GM10248 (cell line): ENCODE measurements around the gene RALBP1.

Experiments used
- CTCF ChIA-PET: fragments of 300-600 bp; sonication (Branson Sonifier 250); formaldehyde crosslinking; extraction: SDS; loops from one replicate; lab custom pipeline; 2021; ENCODE audit warnings: antibody characterized with exemption; lab: Yijun Ruan, JAX
- POLR2A ChIA-PET: fragments of 350-650 bp; sonication (Branson Sonifier 250); formaldehyde crosslinking; extraction: SDS; loops from one replicate; lab custom pipeline; 2020; ENCODE audit warnings: antibody characterized with exemption; lab: Yijun Ruan, JAX
- DNase-seq: peaks from one replicate; pipeline ENCODE4 v3.0.0; 2012; ENCODE audit errors: extremely low spot score
- TF ChIP-seq, protein P1 (sequence below): IDR thresholded peaks from 2 replicates; pipeline ENCODE4 v1.5.1; 2012; ENCODE audit warnings: mild to moderate bottlenecking, low read depth; ENCODE audit errors: extremely low read depth, missing control alignments, control extremely low read depth

Gene RALBP1

DNA sequence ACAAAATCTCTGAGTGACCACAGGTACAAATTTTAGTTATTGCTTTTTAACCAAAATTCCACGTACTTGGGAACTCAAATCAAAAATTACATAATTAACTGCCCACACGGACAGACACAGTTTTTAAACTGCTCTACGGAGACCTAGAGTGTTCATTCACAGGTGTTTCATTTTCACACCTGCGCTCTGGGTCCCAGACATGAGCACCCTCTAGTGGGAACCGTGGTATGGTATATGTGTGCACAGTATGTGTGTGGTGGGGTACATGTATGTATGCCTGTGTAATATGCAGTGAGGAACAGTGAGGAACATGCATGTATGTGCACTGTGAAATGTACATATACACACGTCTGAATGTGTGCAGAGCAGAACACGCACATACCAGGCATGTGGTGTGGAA is 74.1 kb downstream of the RALBP1 start:
- DNase-seq: no peak
- ChIA-PET POLR2A (no interaction called here), CTCF (interaction anchor here (1.1 to 1.6 kb wide), 2 partner anchors 11 to 18 kb away, joined by 4 read pairs; no protein-coding TSS in a partner anchor)
- TF ChIP-seq, protein P1, sequence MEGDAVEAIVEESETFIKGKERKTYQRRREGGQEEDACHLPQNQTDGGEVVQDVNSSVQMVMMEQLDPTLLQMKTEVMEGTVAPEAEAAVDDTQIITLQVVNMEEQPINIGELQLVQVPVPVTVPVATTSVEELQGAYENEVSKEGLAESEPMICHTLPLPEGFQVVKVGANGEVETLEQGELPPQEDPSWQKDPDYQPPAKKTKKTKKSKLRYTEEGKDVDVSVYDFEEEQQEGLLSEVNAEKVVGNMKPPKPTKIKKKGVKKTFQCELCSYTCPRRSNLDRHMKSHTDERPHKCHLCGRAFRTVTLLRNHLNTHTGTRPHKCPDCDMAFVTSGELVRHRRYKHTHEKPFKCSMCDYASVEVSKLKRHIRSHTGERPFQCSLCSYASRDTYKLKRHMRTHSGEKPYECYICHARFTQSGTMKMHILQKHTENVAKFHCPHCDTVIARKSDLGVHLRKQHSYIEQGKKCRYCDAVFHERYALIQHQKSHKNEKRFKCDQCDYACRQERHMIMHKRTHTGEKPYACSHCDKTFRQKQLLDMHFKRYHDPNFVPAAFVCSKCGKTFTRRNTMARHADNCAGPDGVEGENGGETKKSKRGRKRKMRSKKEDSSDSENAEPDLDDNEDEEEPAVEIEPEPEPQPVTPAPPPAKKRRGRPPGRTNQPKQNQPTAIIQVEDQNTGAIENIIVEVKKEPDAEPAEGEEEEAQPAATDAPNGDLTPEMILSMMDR: peak; percentile 5

DNA sequence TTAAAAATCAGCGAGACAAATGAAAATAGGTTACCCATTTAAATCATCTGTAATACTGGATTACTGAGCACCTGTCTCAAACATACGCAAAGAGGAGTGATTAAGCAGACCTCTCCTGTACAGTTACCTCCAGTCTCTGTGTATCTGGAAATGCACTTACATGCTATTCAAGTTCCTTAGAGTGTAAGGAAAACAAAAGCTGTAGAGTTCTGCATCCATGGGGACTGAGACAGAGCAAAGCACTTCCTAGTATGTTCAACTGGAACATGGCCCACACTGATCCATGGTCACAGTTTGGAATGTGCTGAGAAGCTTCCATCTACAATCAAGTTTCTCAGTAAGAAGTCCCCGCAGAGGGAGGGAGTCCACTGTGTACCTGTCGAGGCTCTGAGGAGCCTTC is 75.1 kb downstream of the RALBP1 start:
- ChIA-PET CTCF (interaction anchor here (1.1 to 1.6 kb wide), 3 partner anchors 10 to 25 kb away, joined by 4 read pairs; no protein-coding TSS in a partner anchor), POLR2A (no interaction called here)
- no peak for DNase-seq
- TF ChIP-seq, protein P1: no peak

DNA sequence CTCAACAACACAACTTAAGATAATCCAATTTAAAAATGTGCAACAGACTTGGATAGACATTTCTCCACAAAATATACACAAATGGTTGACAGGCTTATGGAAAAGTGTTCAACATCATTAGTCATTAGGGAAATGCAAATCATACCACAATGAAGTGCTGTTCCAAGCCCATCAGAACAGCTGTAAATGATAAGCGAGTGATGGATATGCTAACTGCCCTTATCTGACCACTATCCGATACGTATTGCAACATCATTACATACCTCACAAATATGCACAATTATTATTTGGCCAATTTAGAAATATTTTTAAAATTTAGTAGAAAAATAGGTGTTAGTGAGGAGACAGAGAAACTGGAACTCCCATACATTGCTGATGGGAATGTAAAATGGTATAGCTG is 76.9 kb downstream of the RALBP1 start:
- TF ChIP-seq, protein P1: no peak
- ChIA-PET POLR2A (no interaction called here), CTCF (interaction anchor here (1.4 to 1.5 kb wide), 3 partner anchors 11 to 46 kb away, joined by 3 to 4 read pairs (median 3); no protein-coding TSS in a partner anchor)
- no peak for DNase-seq

DNA sequence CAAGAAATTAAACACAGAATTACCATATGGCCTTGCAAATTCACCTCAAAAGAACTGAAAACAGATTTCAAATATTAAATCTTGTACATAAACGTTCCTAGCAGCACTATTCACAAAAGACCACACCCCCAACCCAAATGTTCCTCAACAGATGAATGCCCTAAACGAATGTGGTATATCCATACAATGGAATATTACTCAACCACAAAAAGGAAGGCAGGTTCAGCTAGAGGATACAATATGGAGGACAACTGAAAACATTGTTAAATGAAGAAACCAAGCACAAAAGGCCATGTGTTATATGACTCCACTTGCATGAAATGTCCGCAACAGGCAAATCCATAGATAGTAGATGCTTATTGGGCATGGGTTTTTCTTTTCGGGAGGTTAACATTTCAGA is 77.3 kb downstream of the RALBP1 start:
- DNase-seq: no peak
- ChIA-PET CTCF (interaction anchor here (1.5 kb wide), 1 partner anchor 11 kb away, joined by 4 read pairs; no protein-coding TSS in a partner anchor), POLR2A (no interaction called here)
- TF ChIP-seq, protein P1: no peak

DNA sequence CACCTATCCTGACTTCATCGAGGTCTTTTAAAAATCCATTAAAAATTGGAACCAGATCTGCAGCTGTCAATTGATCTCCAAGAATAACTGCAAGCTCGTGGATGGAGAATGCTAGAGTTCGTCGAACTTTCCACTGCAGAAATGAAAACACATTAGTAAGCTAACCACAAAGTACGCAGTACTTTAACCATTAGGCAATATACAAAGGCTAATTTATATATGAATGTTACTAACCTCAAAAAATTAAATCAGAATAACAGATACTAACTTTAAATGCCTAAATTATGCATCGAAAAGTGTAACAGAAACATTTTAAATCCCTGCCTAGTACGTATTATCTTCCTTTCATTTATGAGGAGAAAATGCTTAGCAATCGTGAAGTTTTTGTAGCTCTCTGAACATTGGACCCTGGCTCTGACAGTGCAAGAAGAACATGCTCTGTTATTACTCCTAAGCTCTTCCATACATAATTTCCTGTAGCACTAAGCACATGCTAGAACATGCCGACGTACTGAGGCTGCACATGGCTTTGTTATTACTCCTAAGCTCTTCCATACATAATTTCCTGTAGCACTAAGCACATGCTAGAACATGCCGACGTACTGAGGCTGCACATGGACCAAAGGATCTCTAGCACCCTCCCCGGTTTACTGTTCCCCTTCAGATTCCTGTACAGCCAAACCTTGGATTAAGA is 82.1 kb downstream of the RALBP1 start:
- DNase-seq: no peak
- ChIA-PET POLR2A (no interaction called here), CTCF (no interaction called here)
- TF ChIP-seq, protein P1: no peak

DNA sequence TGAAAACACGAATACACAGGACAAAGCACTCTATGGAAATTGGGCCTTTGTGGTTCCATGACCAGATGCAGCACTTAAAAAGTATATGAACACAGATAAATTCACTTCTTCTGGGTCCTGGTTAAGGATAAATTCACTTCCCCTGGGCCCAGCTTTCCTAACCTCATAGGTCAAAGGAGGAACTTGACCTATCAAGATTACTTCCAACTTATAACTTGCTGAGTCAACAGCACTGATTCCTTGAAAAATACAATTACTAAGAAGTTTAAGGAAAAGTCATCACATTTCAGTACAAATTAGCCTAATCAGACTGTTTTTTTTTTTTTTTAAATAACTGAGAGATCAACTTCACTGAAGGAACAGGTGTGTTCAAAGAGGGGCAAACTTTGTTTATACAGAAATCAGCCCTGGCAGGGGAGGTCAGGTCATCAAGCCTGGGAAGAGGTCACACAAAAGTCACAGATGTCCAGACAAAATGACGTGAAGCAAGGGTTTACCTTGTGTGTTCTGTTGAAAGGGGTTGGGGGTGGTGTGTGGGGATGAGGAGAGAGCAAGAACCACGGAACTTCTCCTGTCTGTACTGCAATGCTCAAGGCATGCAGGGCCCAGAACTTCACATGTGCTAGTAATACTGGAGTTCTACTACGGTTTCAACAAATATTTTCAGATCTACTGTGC is 83.2 kb downstream of the RALBP1 start:
- POLR2A ChIA-PET: no interaction called here

More for the DNA sequence above, 83.2 kb downstream of the RALBP1 start:
- DNase-seq: no peak
- TF ChIP-seq, protein P1: no peak
- CTCF ChIA-PET: no interaction called here
